PC-3 (cell line): ENCODE results near the gene WDR82.

Source experiments
- CTCF ChIP-seq: fragments of 300-600 bp; sonication (generic); conservative IDR thresholded peaks from 2 replicates; pipeline ENCODE4 v1.5.1; 2017; ENCODE audit warnings: antibody characterized with exemption, low read depth, mild to moderate bottlenecking, low read length
- EZH2 ChIP-seq: fragments of 300-600 bp; sonication (generic); IDR thresholded peaks from one replicate; pipeline ENCODE4 v1.6.1; 2017; ENCODE audit warnings: antibody characterized with exemption, mild to moderate bottlenecking, low read length; ENCODE audit not compliant: unreplicated experiment
- EZH2phosphoT487 ChIP-seq: fragments of 300-600 bp; sonication (generic); IDR thresholded peaks from 2 replicates; pipeline ENCODE4 v1.6.1; 2018; ENCODE audit warnings: mild to moderate bottlenecking, antibody characterized with exemption, low read length, borderline replicate concordance

- no peak for TF ChIP-seq CTCF
- no peak for TF ChIP-seq EZH2
- TF ChIP-seq EZH2phosphoT487: no peak
Observed at GRCh38 chr3:52257911-52258310, 20.5 kb downstream of the WDR82 start.
